HUES48 (cell line): Measurements from ENCODE around the gene IRF8.
"Not testable (repeated sequence)": the region's sequence is repeated elsewhere in the genome, so short reads cannot be mapped to it uniquely, and the experiment has no call there.

Experiments
- H3K27ac ChIP-seq: one replicate; pipeline ENCODE4 v1.7.0; 2013; ENCODE audit warnings: low read depth, low read length, inconsistent platforms
- H3K27me3 ChIP-seq: 2 replicates; pipeline ENCODE4 v1.6.1; 2013; ENCODE audit warnings: mild to moderate bottlenecking, low read length; ENCODE audit not compliant: control insufficient read depth, insufficient read depth
- H3K36me3 ChIP-seq: 2 replicates; pipeline ENCODE4 v1.6.1; 2013; ENCODE audit warnings: low read length; ENCODE audit not compliant: control insufficient read depth, insufficient read depth
- H3K4me1 ChIP-seq: 2 replicates; pipeline ENCODE4 v1.6.1; 2013; ENCODE audit warnings: mild to moderate bottlenecking, low read length; ENCODE audit not compliant: control insufficient read depth, insufficient read depth
- H3K4me3 ChIP-seq: 2 replicates; pipeline ENCODE4 v1.5.1; 2013; ENCODE audit warnings: mild to moderate bottlenecking, low read depth, low read length
- H3K9ac ChIP-seq: 2 replicates; pipeline ENCODE4 v1.6.1; 2013; ENCODE audit warnings: mild to moderate bottlenecking, low read depth, low read length, moderate library complexity
- H3K9me3 ChIP-seq: 2 replicates; pipeline ENCODE4 v1.6.1; 2013; ENCODE audit warnings: low read length; ENCODE audit not compliant: control insufficient read depth, insufficient read depth

The IRF8 gene

GRCh38 chr16:85941863-85942644, 43.1 kb downstream of the IRF8 start:
- H3K9ac ChIP-seq: no peak overlapping the region
- H3K9me3 ChIP-seq: no peaks in the 10 kb centered on the region
- H3K27ac ChIP-seq: no peak overlapping the region
- H3K27me3 ChIP-seq: no peaks in the 10 kb centered on the region
- H3K4me1 ChIP-seq: no peaks in the 10 kb centered on the region
- no peak overlapping the region for H3K4me3 ChIP-seq
- no peaks in the 10 kb centered on the region for H3K36me3 ChIP-seq

- not testable (repeated sequence) for H3K4me1 ChIP-seq, H3K9me3 ChIP-seq, H3K36me3 ChIP-seq, H3K4me3 ChIP-seq, H3K27me3 ChIP-seq, H3K27ac ChIP-seq, H3K9ac ChIP-seq
These were observed 43.7 kb downstream of the IRF8 start for GRCh38 chr16:85942659-85943058.

GRCh38 chr16:85943711-85944110, 44.7 kb downstream of the IRF8 start:
- Histone ChIP-seq H3K4me1 (no peaks in the 10 kb centered on the region), H3K27ac (no peak overlapping the region), H3K27me3 (no peaks in the 10 kb centered on the region), H3K36me3 (no peaks in the 10 kb centered on the region), H3K4me3 (no peak overlapping the region), H3K9me3 (no peaks in the 10 kb centered on the region), H3K9ac (no peak overlapping the region)

- no peak overlapping the region for H3K9ac ChIP-seq
- no peaks in the 10 kb centered on the region for H3K9me3 ChIP-seq
- no peaks in the 10 kb centered on the region for H3K4me1 ChIP-seq
- H3K27me3 ChIP-seq: no peaks in the 10 kb centered on the region
- no peaks in the 10 kb centered on the region for H3K36me3 ChIP-seq
- no peak overlapping the region for H3K27ac ChIP-seq
- H3K4me3 ChIP-seq: no peak overlapping the region
These were observed 45.8 kb downstream of the IRF8 start for GRCh38 chr16:85944572-85945423.

GRCh38 chr16:85945424-85945751, 46.4 kb downstream of the IRF8 start:
- H3K4me1 ChIP-seq: no peaks in the 10 kb centered on the region
- no peak overlapping the region for H3K9ac ChIP-seq
- H3K36me3 ChIP-seq: no peaks in the 10 kb centered on the region
- no peaks in the 10 kb centered on the region for H3K9me3 ChIP-seq
- H3K27ac ChIP-seq: no peak overlapping the region
- no peaks in the 10 kb centered on the region for H3K27me3 ChIP-seq
- H3K4me3 ChIP-seq: no peak overlapping the region

- Histone ChIP-seq H3K4me3 (no peak overlapping the region), H3K27me3 (no peaks in the 10 kb centered on the region), H3K9ac (no peak overlapping the region), H3K9me3 (no peaks in the 10 kb centered on the region), H3K4me1 (no peaks in the 10 kb centered on the region), H3K27ac (no peak overlapping the region), H3K36me3 (no peaks in the 10 kb centered on the region)
These were observed 47.7 kb downstream of the IRF8 start for GRCh38 chr16:85946541-85947124.

- no peak overlapping the region for H3K4me3 ChIP-seq
- no peaks in the 10 kb centered on the region for H3K4me1 ChIP-seq
- no peaks in the 10 kb centered on the region for H3K27me3 ChIP-seq
These were observed 48.5 kb downstream of the IRF8 start for GRCh38 chr16:85947230-85948137.

GRCh38 chr16:85948138-85948509, 49.2 kb downstream of the IRF8 start:
- Histone ChIP-seq H3K36me3 (no peaks in the 10 kb centered on the region), H3K27ac (no peak overlapping the region), H3K27me3 (no peaks in the 10 kb centered on the region), H3K4me3 (no peak overlapping the region), H3K9ac (no peak overlapping the region), H3K4me1 (no peaks in the 10 kb centered on the region), H3K9me3 (no peaks in the 10 kb centered on the region)

More at GRCh38 chr16:85947230-85948137, 48.5 kb downstream of the IRF8 start:
- H3K9me3 ChIP-seq: no peaks in the 10 kb centered on the region
- H3K27ac ChIP-seq: no peak overlapping the region
- H3K9ac ChIP-seq: no peak overlapping the region
- H3K36me3 ChIP-seq: no peaks in the 10 kb centered on the region

- Histone ChIP-seq H3K4me1 (no peaks in the 10 kb centered on the region), H3K4me3 (no peak overlapping the region), H3K9me3 (no peaks in the 10 kb centered on the region), H3K27me3 (no peaks in the 10 kb centered on the region), H3K9ac (no peak overlapping the region), H3K36me3 (no peaks in the 10 kb centered on the region), H3K27ac (no peak overlapping the region)
These were observed 49.8 kb downstream of the IRF8 start for GRCh38 chr16:85948616-85949265.

GRCh38 chr16:85950136-85950918, 51.4 kb downstream of the IRF8 start:
- Histone ChIP-seq H3K4me1 (no peaks in the 10 kb centered on the region), H3K27ac (no peak overlapping the region), H3K9ac (no peak overlapping the region), H3K36me3 (no peaks in the 10 kb centered on the region), H3K4me3 (no peak overlapping the region), H3K9me3 (no peaks in the 10 kb centered on the region), H3K27me3 (no peaks in the 10 kb centered on the region)
